Measurements from ENCODE around the gene CMTM8. TPM values are rescaled to one million over a fixed set of nuclear protein-coding genes. Genes with fewer than 3 reads are reported as not detected.

Gene CMTM8
- total and polyA plus RNA-seq, 10 of the 15 experiments (the other 5 are each of a cell fraction or from before 2014, with no cell fraction given) = 0.11 to 0.23 TPM; not detected in 8

DNA sequence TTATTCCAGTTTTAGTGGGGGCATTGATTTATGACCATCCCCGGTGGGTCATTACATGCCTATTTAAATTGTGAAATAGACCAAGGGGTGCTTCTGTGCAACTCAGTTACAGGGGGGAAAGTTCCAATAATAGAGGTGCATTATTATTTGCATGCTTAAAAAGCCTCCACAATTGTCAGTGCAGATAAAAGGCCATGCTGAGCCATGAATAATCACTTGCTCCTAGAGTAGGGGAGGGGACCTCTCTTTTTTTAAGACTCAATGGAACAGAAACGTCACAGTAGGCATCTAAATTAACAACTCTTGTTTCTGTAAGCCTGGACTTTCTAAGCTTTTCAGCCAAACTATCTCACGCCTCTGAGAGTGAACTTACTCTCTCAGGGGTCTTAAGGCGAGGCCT, 86.7 kb downstream of the CMTM8 start (continued):
- TF ChIP-seq, protein P1, sequence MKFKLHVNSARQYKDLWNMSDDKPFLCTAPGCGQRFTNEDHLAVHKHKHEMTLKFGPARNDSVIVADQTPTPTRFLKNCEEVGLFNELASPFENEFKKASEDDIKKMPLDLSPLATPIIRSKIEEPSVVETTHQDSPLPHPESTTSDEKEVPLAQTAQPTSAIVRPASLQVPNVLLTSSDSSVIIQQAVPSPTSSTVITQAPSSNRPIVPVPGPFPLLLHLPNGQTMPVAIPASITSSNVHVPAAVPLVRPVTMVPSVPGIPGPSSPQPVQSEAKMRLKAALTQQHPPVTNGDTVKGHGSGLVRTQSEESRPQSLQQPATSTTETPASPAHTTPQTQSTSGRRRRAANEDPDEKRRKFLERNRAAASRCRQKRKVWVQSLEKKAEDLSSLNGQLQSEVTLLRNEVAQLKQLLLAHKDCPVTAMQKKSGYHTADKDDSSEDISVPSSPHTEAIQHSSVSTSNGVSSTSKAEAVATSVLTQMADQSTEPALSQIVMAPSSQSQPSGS (IDR thresholded peaks at IDR 0.05; ENCODE audit: low read length) = no peak
- TF ChIP-seq, protein P2, sequence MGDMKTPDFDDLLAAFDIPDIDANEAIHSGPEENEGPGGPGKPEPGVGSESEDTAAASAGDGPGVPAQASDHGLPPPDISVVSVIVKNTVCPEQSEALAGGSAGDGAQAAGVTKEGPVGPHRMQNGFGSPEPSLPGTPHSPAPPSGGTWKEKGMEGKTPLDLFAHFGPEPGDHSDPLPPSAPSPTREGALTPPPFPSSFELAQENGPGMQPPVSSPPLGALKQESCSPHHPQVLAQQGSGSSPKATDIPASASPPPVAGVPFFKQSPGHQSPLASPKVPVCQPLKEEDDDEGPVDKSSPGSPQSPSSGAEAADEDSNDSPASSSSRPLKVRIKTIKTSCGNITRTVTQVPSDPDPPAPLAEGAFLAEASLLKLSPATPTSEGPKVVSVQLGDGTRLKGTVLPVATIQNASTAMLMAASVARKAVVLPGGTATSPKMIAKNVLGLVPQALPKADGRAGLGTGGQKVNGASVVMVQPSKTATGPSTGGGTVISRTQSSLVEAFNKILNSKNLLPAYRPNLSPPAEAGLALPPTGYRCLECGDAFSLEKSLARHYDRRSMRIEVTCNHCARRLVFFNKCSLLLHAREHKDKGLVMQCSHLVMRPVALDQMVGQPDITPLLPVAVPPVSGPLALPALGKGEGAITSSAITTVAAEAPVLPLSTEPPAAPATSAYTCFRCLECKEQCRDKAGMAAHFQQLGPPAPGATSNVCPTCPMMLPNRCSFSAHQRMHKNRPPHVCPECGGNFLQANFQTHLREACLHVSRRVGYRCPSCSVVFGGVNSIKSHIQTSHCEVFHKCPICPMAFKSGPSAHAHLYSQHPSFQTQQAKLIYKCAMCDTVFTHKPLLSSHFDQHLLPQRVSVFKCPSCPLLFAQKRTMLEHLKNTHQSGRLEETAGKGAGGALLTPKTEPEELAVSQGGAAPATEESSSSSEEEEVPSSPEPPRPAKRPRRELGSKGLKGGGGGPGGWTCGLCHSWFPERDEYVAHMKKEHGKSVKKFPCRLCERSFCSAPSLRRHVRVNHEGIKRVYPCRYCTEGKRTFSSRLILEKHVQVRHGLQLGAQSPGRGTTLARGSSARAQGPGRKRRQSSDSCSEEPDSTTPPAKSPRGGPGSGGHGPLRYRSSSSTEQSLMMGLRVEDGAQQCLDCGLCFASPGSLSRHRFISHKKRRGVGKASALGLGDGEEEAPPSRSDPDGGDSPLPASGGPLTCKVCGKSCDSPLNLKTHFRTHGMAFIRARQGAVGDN (IDR thresholded peaks at IDR 0.05) = no peak
- TF ChIP-seq TCF3 (IDR thresholded peaks at IDR 0.05; ENCODE audit: borderline replicate concordance, insufficient read depth, low read depth, low read length) (no peak), WRNIP1 (IDR thresholded peaks at IDR 0.05; ENCODE audit: borderline replicate concordance, low read depth, low read length) (no peak)

DNA sequence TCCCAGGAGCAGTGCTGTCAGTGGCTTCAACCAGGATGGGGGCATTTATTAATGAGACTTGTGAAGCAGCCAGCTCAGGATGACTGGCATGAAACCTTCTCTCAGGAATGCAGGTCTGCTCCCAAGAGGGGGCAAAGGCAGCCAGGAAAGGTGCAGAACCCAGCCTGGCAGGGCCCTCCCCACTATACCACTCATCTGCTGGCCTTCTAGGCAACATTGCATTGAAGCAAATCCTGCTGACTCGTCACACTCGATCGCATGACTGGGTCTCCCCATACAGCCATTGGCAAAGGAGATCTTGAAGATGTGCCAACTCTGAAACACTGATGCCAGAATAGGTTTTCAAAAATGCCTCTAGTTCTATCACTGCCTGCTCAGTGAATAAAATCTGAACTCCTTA, 87.4 kb downstream of the CMTM8 start:
- no peak overlapping the region for H3K4me3 ChIP-seq
- in situ Hi-C loops (cut with MboI) = no loop called here
- no peaks in the 10 kb centered on the region for H3K4me1 ChIP-seq (ENCODE audit: control insufficient read depth, insufficient read depth, low read length)
- ChIA-PET RAD21 (ENCODE audit: unreplicated experiment) (no interaction called here), POLR2A (no interaction called here), CTCF (interaction anchor here (0.6 to 1.5 kb wide), 2 partner anchors 8 to 71 kb away, joined by 3 to 7 read pairs; no protein-coding TSS in a partner anchor), SMC1A (ENCODE audit: uncharacterized antibody, unreplicated experiment) (no interaction called here)
- DNase-seq (ENCODE audit: low read depth, low spot score) (no peak), ATAC-seq (no peak), FAIRE-seq (no peak)
- no TSS peak for BruUV-seq (replicated peaks)
- no peak overlapping the region for H3K9ac ChIP-seq (ENCODE audit: control insufficient read depth, insufficient read depth, low read length)
- no peaks in the 10 kb centered on the region; the same call in 1 of the 2 replicates for H4K20me1 ChIP-seq (ENCODE audit: control insufficient read depth, insufficient read depth)
- no peak overlapping the region for H2AFZ ChIP-seq (ENCODE audit: control insufficient read depth, low read depth, low read length)
- H3K27me3 ChIP-seq (replicated peaks in 1 of 2; ENCODE audit: control insufficient read depth in 2 of 2, insufficient read depth in 2 of 2, low read length in 1 of 2) = no peaks in the 10 kb centered on the region; a peak in 1 of 4 replicates
- H3K9me3 ChIP-seq (replicated peaks; ENCODE audit: control insufficient read depth, insufficient read depth, low read length) = no peaks in the 10 kb centered on the region
- H3K79me2 ChIP-seq (ENCODE audit: control insufficient read depth, insufficient read depth, low read length) = no peaks in the 10 kb centered on the region
- H3K4me2 ChIP-seq (ENCODE audit: control insufficient read depth, insufficient read depth) = no peak overlapping the region
- no peaks in the 10 kb centered on the region for H3K36me3 ChIP-seq (ENCODE audit: control insufficient read depth in 2 of 2, insufficient read depth in 2 of 2, low read length in 1 of 2)
- intact Hi-C loops (cut with micrococcal nuclease; ENCODE audit: unreplicated experiment) = no loop called here
- WGBS (ENCODE audit: insufficient coverage, insufficient replicate concordance, low lambda C conversion rate, missing lambda C conversion rate) = 26% methylated on average over 3 of the region's 3 CpGs
- no peak overlapping the region for H3K27ac ChIP-seq (ENCODE audit: control insufficient read depth, insufficient read depth)
- TF ChIP-seq ZNF622 (IDR thresholded peaks at IDR 0.05) (no peak), NBN (IDR thresholded peaks at IDR 0.05) (no peak), RAD21 (IDR thresholded peaks at IDR 0.05; ENCODE audit: insufficient read depth, low read depth, low read length) (no peak), IKZF2 (IDR thresholded peaks at IDR 0.05) (no peak), BCL11A (IDR thresholded peaks at IDR 0.05; ENCODE audit: low read depth, low read length) (no peak), STAT1 (conservative IDR thresholded peaks at IDR 0.05) (no peak), HCFC1 (IDR thresholded peaks at IDR 0.05; ENCODE audit: low read length) (no peak)
